Measurements from ENCODE around the gene ASXL3.

The ASXL3 gene

GRCh38 chr18:33556846-33557245, 21.2 kb upstream of the ASXL3 start:
- Histone ChIP-seq H3K27me3 (ENCODE audit: insufficient read depth, low read length, poor library complexity) (no peaks in the 10 kb centered on the region), H3K36me3 (ENCODE audit: insufficient read depth, low read length) (no peaks in the 10 kb centered on the region), H3K79me2 (ENCODE audit: insufficient read depth, low read length) (no peaks in the 10 kb centered on the region), H3K9me3 (ENCODE audit: insufficient read depth, low read length, severe bottlenecking) (no peaks in the 10 kb centered on the region), H4K20me1 (ENCODE audit: insufficient read depth, low read length) (no peaks in the 10 kb centered on the region), H3K4me2 (ENCODE audit: insufficient read depth, low read length) (no peak overlapping the region), H3K9ac (ENCODE audit: low read depth, low read length) (no peak overlapping the region), H2AFZ (ENCODE audit: low read depth, low read length) (no peak overlapping the region), H3K4me3 (ENCODE audit: low read depth in 1 of 2, low read length in 2 of 2) (no peak overlapping the region), H3K27ac (ENCODE audit: low read length) (no peak overlapping the region), H3K4me1 (ENCODE audit: insufficient read depth, low read length) (peaks cover 18% of the 10 kb centered on the region)
- no peak for DNase-seq
- ATAC-seq (ENCODE audit: insufficient read depth, low read depth): no peak
- TF ChIP-seq EZH2 (IDR thresholded peaks at IDR 0.05; ENCODE audit: borderline replicate concordance, low read depth, low read length, severe bottlenecking) (no peak), CTCF (IDR thresholded peaks at IDR 0.05; ENCODE audit: borderline replicate concordance, extremely low read depth, low read length, poor library complexity, severe bottlenecking) (no peak)

- Histone ChIP-seq H3K79me2 (ENCODE audit: insufficient read depth, low read length) (no peaks in the 10 kb centered on the region), H3K4me3 (ENCODE audit: low read depth in 1 of 2, low read length in 2 of 2) (no peak overlapping the region), H3K27me3 (ENCODE audit: insufficient read depth, low read length, poor library complexity) (no peaks in the 10 kb centered on the region), H2AFZ (ENCODE audit: low read depth, low read length) (no peak overlapping the region), H3K9me3 (ENCODE audit: insufficient read depth, low read length, severe bottlenecking) (no peaks in the 10 kb centered on the region), H3K4me1 (ENCODE audit: insufficient read depth, low read length) (peaks cover 19% of the 10 kb centered on the region), H3K27ac (ENCODE audit: low read length) (no peak overlapping the region), H3K9ac (ENCODE audit: low read depth, low read length) (no peak overlapping the region), H3K4me2 (ENCODE audit: insufficient read depth, low read length) (no peak overlapping the region), H3K36me3 (ENCODE audit: insufficient read depth, low read length) (no peaks in the 10 kb centered on the region), H4K20me1 (ENCODE audit: insufficient read depth, low read length) (no peaks in the 10 kb centered on the region)
- TF ChIP-seq EZH2 (IDR thresholded peaks at IDR 0.05; ENCODE audit: borderline replicate concordance, low read depth, low read length, severe bottlenecking) (no peak), CTCF (IDR thresholded peaks at IDR 0.05; ENCODE audit: borderline replicate concordance, extremely low read depth, low read length, poor library complexity, severe bottlenecking) (no peak)
- ATAC-seq (ENCODE audit: insufficient read depth, low read depth) (no peak), DNase-seq (no peak)
These were observed 20.3 kb upstream of the ASXL3 start for GRCh38 chr18:33557706-33558105.

GRCh38 chr18:33558529-33558928, 19.5 kb upstream of the ASXL3 start:
- no peak for DNase-seq
- H3K79me2 ChIP-seq (ENCODE audit: insufficient read depth, low read length): no peaks in the 10 kb centered on the region
- ATAC-seq (ENCODE audit: insufficient read depth, low read depth): no peak
- TF ChIP-seq EZH2 (IDR thresholded peaks at IDR 0.05; ENCODE audit: borderline replicate concordance, low read depth, low read length, severe bottlenecking) (no peak), CTCF (IDR thresholded peaks at IDR 0.05; ENCODE audit: borderline replicate concordance, extremely low read depth, low read length, poor library complexity, severe bottlenecking) (no peak)
- H3K4me3 ChIP-seq (ENCODE audit: low read depth in 1 of 2, low read length in 2 of 2): no peak overlapping the region
- H3K27ac ChIP-seq (ENCODE audit: low read length): no peak overlapping the region
- H3K36me3 ChIP-seq (ENCODE audit: insufficient read depth, low read length): no peaks in the 10 kb centered on the region
- no peak overlapping the region for H2AFZ ChIP-seq (ENCODE audit: low read depth, low read length)
- peaks cover 19% of the 10 kb centered on the region for H3K4me1 ChIP-seq (ENCODE audit: insufficient read depth, low read length)
- no peaks in the 10 kb centered on the region for H4K20me1 ChIP-seq (ENCODE audit: insufficient read depth, low read length)
- no peak overlapping the region for H3K9ac ChIP-seq (ENCODE audit: low read depth, low read length)
- H3K27me3 ChIP-seq (ENCODE audit: insufficient read depth, low read length, poor library complexity): no peaks in the 10 kb centered on the region
- no peak overlapping the region for H3K4me2 ChIP-seq (ENCODE audit: insufficient read depth, low read length)
- no peaks in the 10 kb centered on the region for H3K9me3 ChIP-seq (ENCODE audit: insufficient read depth, low read length, severe bottlenecking)
